Activated CD4-positive, CD25-positive, alpha-beta regulatory T cell (primary cell): ENCODE data around the gene MARCHF7.
"Not testable (repeated sequence)": the region's sequence is repeated elsewhere in the genome, so short reads cannot be mapped to it uniquely, and the experiment has no call there.

Experiments
- DNase-seq, 4 experiments: peaks; one replicate each; lab custom pipeline; 2025; lab: John Stamatoyannopoulos, UW

The MARCHF7 gene

DNA sequence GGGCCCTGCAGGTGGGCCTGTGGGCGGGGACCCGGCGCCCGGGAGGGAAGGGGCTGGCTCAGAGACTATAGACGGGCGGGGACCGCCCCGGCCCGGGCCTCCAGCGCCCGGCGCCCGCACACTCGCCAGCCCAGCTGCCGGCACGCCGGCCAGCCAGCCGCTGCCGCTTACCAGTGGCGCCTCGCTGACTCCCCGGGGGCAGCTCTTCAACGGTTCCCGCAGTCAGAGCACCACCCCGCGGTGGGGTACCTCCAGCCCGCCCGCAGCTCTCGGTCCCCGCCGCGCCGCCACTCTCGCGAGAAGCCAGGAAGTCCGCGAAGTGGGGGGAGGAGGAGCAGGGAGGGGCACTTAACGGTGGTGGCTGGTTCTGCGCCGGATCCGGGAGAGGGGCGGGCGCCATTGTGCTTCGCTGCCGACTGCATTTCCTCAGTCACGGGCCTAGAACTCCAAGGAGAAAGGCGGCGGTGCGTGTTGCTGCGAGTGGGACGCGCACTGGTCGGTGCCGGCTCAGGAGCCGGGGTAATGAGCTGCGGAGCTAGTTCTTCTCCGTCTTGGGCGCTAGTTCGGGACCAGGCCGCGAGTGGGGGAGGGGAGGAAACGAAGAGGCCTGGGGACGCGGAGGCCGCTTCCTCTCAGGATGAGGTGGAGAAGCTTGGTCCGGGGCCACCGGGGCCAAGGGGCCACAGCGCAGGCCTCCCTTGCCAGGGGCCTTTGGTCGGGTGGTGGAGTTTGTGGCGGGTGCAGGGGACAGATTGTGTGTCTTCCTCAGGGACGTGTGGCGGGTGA is at the start of gene MARCHF7:
MARCHF7 (plus strand) TSS at position 364 of the 786 bp plus-strand sequence. CDS start 16,517 bp downstream, outside the sequence.
- peak; percentile 93 to 98 (median 94) for DNase-seq

DNA sequence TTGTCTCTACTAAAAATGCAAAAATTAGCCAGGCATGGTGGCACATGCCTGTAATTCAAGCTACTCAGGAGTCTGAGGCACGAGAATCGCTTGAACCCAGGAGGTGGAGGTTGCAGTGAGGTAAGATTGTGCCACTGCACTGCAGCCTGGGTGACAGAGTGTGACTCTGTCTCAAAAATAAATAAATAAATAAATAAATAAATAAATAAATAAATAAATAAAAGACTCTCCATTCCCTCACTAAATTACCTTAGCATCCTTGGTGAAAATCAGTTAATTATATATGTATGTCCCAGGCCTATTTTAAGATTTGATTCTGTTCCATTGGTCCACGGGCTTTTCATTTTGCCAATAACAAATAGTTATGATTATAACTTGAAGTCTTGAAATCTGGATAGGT is 44.9 kb upstream of the MARCHF7 start:
- DNase-seq, result not testable (repeated sequence)

DNA sequence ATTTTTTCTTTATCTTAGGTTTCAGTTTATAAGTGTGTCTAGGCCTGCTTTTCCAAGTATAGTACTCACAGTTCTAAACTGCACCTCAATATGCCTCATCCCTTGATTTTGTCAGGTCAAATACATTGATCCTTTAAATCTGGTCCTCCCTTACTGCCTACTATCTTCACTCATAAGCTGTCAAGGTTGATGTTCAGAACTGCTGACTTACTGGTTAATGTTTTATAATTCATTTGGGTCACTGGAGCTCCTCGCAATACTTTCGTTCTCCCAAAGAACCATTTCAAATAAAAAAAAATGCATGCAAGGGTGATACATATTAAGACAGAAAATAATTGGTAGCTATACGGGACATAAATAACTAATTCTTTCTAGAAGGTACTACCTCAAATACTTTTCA is 41.3 kb upstream of the MARCHF7 start:
- no peak for DNase-seq

DNA sequence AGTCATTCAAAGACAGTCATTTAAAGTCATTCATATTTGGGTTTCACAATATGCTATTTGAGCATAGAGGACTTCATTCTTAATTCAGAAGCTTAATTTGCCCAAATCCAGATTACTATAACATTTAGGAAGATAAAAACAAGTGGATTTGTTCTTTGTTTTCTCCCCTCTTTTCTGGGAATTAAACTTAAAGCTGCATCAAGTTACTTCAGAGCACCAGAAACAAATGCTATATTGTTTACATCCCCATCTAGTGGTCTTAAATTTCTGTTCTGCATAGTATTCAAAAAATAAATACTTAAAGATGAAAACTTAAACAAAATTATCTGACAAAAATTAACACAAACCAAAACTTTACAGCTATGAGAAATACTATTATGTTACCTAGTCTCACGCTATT is 34.7 kb upstream of the MARCHF7 start:
- DNase-seq, result no peak

DNA sequence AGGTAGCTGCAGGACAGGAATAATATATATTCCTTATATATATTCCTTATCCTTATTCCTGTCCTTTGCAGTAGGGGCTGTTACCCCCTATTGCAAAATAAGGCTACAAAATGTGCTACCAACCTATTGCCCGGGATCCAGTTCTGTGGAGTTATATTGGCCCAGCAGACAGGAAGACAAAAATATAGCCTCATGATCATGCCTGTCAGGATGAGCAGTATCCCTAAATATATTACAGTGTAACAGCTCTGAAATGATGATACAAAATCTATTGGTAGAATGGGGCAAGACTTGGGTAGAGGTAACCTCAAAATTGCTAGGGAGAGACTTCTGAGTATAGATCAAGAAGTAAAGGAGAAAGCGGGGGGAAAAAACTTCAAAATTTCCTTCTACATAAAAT is 31.6 kb upstream of the MARCHF7 start:
- no peak for DNase-seq

- no peak for DNase-seq
Measured at GRCh38 chr2:159683817-159684216, 28.5 kb upstream of the MARCHF7 start.

- DNase-seq, result no peak
Measured at GRCh38 chr2:159684796-159685195, 27.5 kb upstream of the MARCHF7 start.

- DNase-seq, result no peak
Measured at GRCh38 chr2:159694500-159695040, 17.7 kb upstream of the MARCHF7 start.

DNA sequence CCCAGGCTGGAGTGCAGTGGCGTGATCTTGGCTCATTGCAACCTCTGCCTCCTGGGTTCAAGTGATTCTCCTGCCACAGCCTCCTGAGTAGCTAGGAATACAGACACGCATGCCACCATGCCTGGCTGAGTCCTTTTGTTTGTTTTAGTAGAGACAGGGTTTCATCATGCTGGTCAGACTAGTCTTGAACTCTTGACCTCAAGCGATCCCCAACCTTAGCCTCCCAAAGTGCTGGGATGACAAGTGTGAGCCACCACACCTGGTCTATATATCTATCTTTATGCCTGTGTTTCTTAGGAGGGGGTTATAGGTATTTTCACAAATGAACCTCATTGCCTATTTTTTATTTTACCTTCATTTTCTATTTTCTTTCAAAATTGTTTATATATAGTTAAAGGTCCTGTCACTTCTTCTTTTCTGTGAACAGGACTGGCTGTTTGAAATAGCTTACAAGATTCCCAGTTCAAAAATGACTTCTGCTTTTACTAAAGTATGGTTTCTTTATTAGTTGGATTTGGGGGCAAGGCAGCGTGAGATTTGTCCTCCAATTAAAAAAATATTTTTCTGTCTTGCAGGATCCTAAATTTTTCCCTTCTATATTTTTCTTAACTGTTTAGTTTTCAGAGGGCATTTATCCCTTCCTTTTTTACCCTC is 16.4 kb upstream of the MARCHF7 start:
- no peak for DNase-seq

DNA sequence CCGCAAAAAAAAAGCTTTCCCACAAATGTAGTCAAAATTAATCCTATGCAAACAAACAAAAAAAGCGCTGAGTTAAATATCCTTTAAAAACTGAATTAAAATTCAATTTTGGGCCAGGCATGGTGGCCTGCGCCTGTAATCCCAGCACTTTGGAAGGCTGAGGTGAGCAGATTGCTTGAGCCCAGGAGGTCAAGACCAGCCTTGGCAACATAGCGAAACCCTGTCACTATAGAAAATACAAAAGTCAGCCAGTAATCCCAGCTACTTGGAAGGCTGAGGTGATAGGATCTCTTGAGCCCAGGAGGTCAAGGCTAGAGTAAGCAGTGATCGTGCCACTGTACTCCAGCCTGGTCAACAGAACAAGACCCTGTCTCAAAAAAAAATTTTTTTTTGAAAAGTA is 8.8 kb upstream of the MARCHF7 start:
- no peak for DNase-seq

DNA sequence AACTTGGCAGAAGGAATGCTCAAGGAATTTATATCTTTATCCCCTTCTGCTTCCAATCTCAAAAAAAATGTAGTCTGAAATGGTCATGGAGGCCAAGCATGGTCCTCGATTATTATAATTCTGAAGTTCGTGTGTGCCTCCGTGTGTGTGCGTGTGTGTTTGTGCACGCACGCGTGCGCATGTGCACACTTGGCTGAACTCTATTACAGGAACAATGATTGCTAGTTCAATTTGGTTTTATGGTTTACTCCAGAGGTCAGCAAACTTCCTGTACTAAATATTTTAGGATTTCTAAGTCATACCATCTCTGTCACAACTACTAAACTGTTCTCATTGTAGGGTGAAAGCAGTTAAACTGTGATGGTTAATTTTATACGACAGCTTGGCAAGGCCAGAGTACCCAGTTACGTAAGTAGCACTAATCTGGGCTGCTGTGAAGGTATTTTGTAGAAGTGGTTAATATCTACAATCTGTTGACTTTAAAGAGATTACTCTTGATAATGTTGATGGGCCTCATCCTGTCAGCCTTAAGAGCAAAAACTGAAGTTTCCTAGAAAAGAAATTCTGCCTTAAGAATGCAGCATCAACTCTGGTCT is 5.8 kb upstream of the MARCHF7 start:
- DNase-seq, result no peak

GRCh38 chr2:159708066-159708760 is 4.1 kb upstream of the MARCHF7 start:
- DNase-seq, result no peak

DNA sequence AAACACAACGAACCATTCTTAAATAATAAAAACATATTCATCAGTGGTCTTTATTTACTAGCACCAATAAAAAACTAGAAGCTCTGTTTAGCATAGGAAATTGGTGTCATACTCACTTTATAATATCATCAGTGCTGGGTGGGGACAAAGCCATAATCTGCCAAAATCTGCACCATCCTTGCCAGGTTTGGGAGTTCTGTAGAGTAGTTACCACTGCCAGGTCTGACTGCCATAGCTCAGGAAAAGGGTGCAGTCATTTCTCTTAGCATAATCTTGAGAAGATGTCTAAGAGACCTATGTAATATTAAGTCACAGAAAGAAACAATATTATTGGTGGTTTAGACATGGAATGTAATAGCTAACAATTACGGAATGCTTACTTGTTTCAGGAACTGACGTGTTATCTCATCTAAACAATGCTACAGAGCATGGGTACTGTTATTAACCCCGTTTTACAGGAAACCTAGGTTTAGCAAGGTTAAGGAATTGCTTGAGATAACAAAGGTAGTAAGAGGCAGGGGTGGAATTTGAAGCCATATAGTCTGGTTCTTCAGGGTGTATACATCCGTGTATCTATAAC is 1.6 kb upstream of the MARCHF7 start:
- no peak for DNase-seq

GRCh38 chr2:159711562-159712142 is 654 bp upstream of the MARCHF7 start:
- DNase-seq, result no peak

DNA sequence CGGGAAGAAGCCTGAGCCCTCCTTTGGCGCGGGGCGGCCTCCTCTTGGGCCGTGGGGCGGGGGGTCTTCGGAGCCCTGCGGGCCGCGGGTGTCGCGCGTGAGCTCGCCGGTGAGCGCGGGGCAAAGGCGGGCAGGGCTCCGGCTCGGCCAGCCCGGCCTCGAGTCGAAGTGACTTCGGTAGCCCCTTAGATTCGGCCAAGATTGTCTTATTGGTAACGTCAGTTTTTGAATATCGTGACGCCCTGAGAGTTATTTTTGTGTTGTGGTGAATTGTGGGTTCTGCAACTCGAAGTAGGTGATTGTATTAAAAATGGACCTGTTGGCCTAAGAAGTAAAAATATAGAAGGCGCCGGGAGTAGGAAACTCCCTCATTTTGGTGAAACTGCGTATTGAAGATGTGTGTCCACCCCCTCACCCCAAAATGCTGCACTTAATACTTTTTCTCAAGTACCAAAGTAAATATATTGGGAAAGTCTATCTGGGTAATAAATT is 669 bp downstream of the MARCHF7 start:
- no peak for DNase-seq

- no peak for DNase-seq
Measured at GRCh38 chr2:159713631-159714246, 1.4 kb downstream of the MARCHF7 start.

GRCh38 chr2:159714247-159714930 is 2.1 kb downstream of the MARCHF7 start:
- no peak for DNase-seq

- no peak for DNase-seq
Measured at GRCh38 chr2:159715451-159715850, 3.1 kb downstream of the MARCHF7 start.

GRCh38 chr2:159716409-159716808 is 4.1 kb downstream of the MARCHF7 start:
- DNase-seq, result not testable (repeated sequence)

DNA sequence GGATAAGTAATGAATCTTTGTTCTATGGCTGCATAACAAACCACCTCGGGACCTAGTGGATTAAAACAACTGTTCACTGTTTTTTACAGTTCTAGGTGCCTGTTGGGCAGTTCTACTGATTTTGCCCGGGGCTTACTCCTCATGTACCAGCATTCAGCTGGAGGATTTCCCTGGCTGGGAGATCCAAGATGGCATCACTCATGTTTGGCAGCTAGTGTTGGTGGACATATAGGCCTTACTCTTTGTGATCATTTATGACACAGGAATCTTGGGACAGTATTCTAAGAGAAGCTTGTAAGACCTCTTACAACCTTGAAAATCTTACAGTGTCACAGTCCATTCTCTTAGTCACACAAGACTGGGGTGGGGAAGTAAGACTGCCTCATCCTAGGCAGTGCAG is 4.6 kb downstream of the MARCHF7 start:
- DNase-seq, result no peak
